ENCODE data around the gene ZCRB1.

GRCh38 chr12:42364692-42365091 is 38.8 kb upstream of the ZCRB1 start:
- TF ChIP-seq CTCF (IDR thresholded peaks at IDR 0.05; ENCODE audit: low read length) (no peak), EZH2 (IDR thresholded peaks at IDR 0.05; ENCODE audit: borderline replicate concordance, low read length) (no peak)
